HepG2 (cell line): ENCODE results near the gene ATXN1L. TPM values are rescaled to one million over a fixed set of nuclear protein-coding genes. Genes with fewer than 3 reads are reported as not detected.

Experiments used
- ATAC-seq: fragments of 200-7000 bp; cut with Tn5 transposase; 3 replicates; pipeline ENCODE4 v1.9.1; 2020; ENCODE audit warnings: mild to moderate bottlenecking, moderate library complexity
- BruUV-seq: library from RNA; stranded (reverse); fragments of 400-500 nt; replicated peaks from 2 replicates; lab custom pipeline; 2021; lab: Mats Ljungman, UMichigan
- CTCF ChIA-PET: fragments of 300-600 bp; formaldehyde crosslinking; extraction: SDS; loops from one replicate; lab custom pipeline; 2021; ENCODE audit warnings: low total read pairs, inconsistent platforms, low intra/inter-chr PET ratio; lab: Yijun Ruan, JAX
- POLR2A ChIA-PET: fragments of 350-600 bp; sonication (Branson Sonifier 250); formaldehyde crosslinking; loops from one replicate; lab custom pipeline; 2020; ENCODE audit warnings: antibody characterized with exemption, inconsistent platforms; lab: Yijun Ruan, JAX
- DNase-seq: peaks from one replicate; pipeline ENCODE4 v3.0.0-alpha.2; 2015; ENCODE audit warnings: low spot score
- FAIRE-seq: peaks from 3 replicates; lab custom pipeline; 2011; peaks lifted over from hg19 to GRCh38; lab: Jason Lieb, UNC
- H2AFZ ChIP-seq: one replicate; pipeline ENCODE4 v1.6.1; 2011; ENCODE audit warnings: low read length, inconsistent platforms
- H3K27ac ChIP-seq: fragments of 300-600 bp; 3 replicates; pipeline ENCODE4 v1.8.0; 2011; ENCODE audit warnings: mixed run types, mild to moderate bottlenecking, mixed read lengths, low read length, inconsistent platforms; ENCODE audit not compliant: insufficient read depth; ENCODE audit errors: extremely low read length
- H3K27me3 ChIP-seq, 2 experiments: fragments of 200-600 bp in 1 of 2; 2 replicates in 1 of 2; 3 replicates in 1 of 2; pipeline versions ENCODE4 v1.6.0 to v1.8.0; 2011; ENCODE audit warnings: low read length in 2 of 2, mild to moderate bottlenecking in 2 of 2, moderate library complexity in 2 of 2, inconsistent platforms in 1 of 2; ENCODE audit not compliant: insufficient read depth in 2 of 2, control insufficient read depth in 1 of 2
- H3K36me3 ChIP-seq, 2 experiments: fragments of 200-600 bp in 1 of 2; replicated peaks in 1 of 2; 2 replicates in 1 of 2; 3 replicates in 1 of 2; pipeline versions ENCODE4 v1.5.1 to v1.8.0; 2011; ENCODE audit warnings: low read length in 2 of 2, inconsistent platforms in 1 of 2; ENCODE audit not compliant: insufficient read depth in 2 of 2, control insufficient read depth in 1 of 2
- H3K4me1 ChIP-seq: 2 replicates; pipeline ENCODE4 v1.5.1; 2012; ENCODE audit warnings: low read length, inconsistent platforms; ENCODE audit not compliant: insufficient read depth
- H3K4me2 ChIP-seq: 2 replicates; pipeline ENCODE4 v1.6.0; 2011; ENCODE audit warnings: low read depth, low read length, inconsistent platforms
- H3K4me3 ChIP-seq, 3 experiments: fragments of 200-600 bp in 1 of 3; sonication (generic), shearing (Covaris generic) in 1 of 3; replicated peaks in 1 of 3; 2 replicates each; pipeline ENCODE4 v1.5.1; 2011 to 2016; ENCODE audit warnings: low read length in 3 of 3, inconsistent platforms in 2 of 3, low read depth in 2 of 3, mild to moderate bottlenecking in 2 of 3, control low read depth in 1 of 3, mixed read lengths in 1 of 3; ENCODE audit not compliant: insufficient read depth in 1 of 3
- H3K79me2 ChIP-seq: one replicate; pipeline ENCODE4 v1.6.1; 2011; ENCODE audit warnings: low read length, inconsistent platforms; ENCODE audit not compliant: insufficient read depth
- H3K9ac ChIP-seq: 2 replicates; pipeline ENCODE4 v1.6.0; 2011; ENCODE audit warnings: mild to moderate bottlenecking, low read depth, low read length, inconsistent platforms; ENCODE audit not compliant: insufficient read depth
- H3K9me3 ChIP-seq: 2 replicates; pipeline ENCODE4 v1.5.1; 2012; ENCODE audit warnings: mild to moderate bottlenecking, low read length
- H4K20me1 ChIP-seq: 2 replicates; pipeline ENCODE4 v1.6.0; 2011; ENCODE audit warnings: inconsistent platforms, mild to moderate bottlenecking, low read length, moderate library complexity; ENCODE audit not compliant: insufficient read depth
- POLR2A ChIP-seq, 2 experiments: IDR thresholded peaks; 2 replicates each; pipeline ENCODE4 v1.6.1; 2011; ENCODE audit warnings: low read depth in 2 of 2, low read length in 2 of 2, mild to moderate bottlenecking in 1 of 2, moderate library complexity in 1 of 2; ENCODE audit not compliant: insufficient read depth in 1 of 2
- RBFOX2 ChIP-seq: fragments of 200-400 bp; formaldehyde crosslinking; IDR thresholded peaks from 2 replicates; pipeline ENCODE4 v1.6.1; 2017; ENCODE audit warnings: low read depth, mild to moderate bottlenecking, low read length
- SMARCE1 ChIP-seq: fragments of 450-650 bp; IDR thresholded peaks from 2 replicates; pipeline ENCODE4 v1.6.1; 2017; ENCODE audit warnings: borderline replicate concordance
- ZNF33B ChIP-seq: sonication (generic); formaldehyde crosslinking; IDR thresholded peaks from 2 replicates; pipeline ENCODE4 v1.5.1; 2020; ENCODE audit warnings: mild to moderate bottlenecking, missing genetic modification reagents
- WGBS: methylation state at CpG from one replicate; pipeline ENCODE4 v1.1.6; 2017; ENCODE audit warnings: low lambda C conversion rate; 5-methylcytosine and 5-hydroxymethylcytosine counted together
- in situ Hi-C: cut with HindIII; loops from 2 replicates; pipeline ENCODE4 v1.10.0; 2017; ENCODE audit warnings: low pct_unique_long_range_greater_than_20kb; ENCODE audit not compliant: extremely low pct_ligation_motif_present
- intact Hi-C: fragments of 100-400 bp; cut with micrococcal nuclease; formaldehyde crosslinking; loops from one replicate; pipeline ENCODE4 v1.10.0; 2022; ENCODE audit not compliant: unreplicated experiment
- polyA plus RNA-seq, 8 experiments: library from polyadenylated mRNA; depleted of rRNA in 3 of 8; stranded (reverse) in 7 of 8; unstranded in 1 of 8; fragments of >200 nt; fragmentation: Illumina TruSeq in 4 of 8; extraction: Trizol in 4 of 8; gene quantifications; 2 replicates each; pipeline versions ENCODE4 v1.2.1 to v1.2.3, GENCODE V29; 2011 to 2016; ENCODE audit warnings: low read depth in 4 of 8, missing spikeins in 1 of 8, mixed read lengths in 1 of 8; ENCODE audit not compliant: insufficient read depth in 1 of 8
- total RNA-seq, 5 experiments: library from RNA; depleted of rRNA; stranded (reverse); fragments of >200 nt; fragmentation: Illumina TruSeq; extraction: Trizol; gene quantifications; 2 replicates each; pipeline ENCODE4 v1.2.3, GENCODE V29; 2016; ENCODE audit warnings: low read depth in 1 of 5

ATXN1L gene
- total and polyA plus RNA-seq, 2 of the 13 experiments (the other 11 are each of a cell fraction or from before 2014, with no cell fraction given), result 20.0 to 22.4 TPM

DNA sequence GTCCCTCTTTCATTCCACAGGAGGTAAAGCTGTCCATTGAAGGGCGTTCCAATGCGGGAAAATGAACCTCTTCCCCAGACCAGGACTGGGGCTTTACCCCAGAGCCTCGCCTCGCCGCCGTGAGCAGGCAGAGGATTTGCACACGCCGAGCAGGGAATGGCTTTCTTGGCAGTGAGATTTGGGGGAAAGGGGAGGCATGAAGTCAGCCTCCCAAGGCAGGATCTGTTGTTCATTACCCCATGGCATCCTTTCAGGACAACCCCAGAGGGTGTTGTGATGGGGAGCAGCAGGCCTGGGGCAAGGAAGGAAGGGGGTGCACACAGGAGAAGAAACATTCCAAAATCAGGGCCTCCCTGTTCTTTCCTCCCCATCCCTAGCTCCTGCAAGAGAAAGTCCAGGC is 6.0 kb downstream of the ATXN1L start:
- H3K9me3 ChIP-seq, result no peaks in the 10 kb centered on the region
- H3K79me2 ChIP-seq, result peaks cover 13% of the 10 kb centered on the region
- no peak overlapping the region for H3K9ac ChIP-seq
- ATAC-seq, result no peak
- TF ChIP-seq SMARCE1 (no peak), POLR2A (IDR thresholded peaks at IDR 0.05; ENCODE audit: insufficient read depth in 1 of 2, low read depth in 2 of 2, low read length in 2 of 2) (peak in 1 of 2 experiments; percentile 26; a peak in 1 of 4 replicates)
- 0 out of 2 replicates have a peak, but pooled peaks cover 4% of the 10 kb centered on the region for H4K20me1 ChIP-seq
- DNase-seq, result no peak
- ChIA-PET POLR2A (no interaction called here), CTCF (no interaction called here)
- peaks cover 28% of the 10 kb centered on the region for H3K4me1 ChIP-seq
- H3K4me3 ChIP-seq, result no peak overlapping the region
- H2AFZ ChIP-seq, result no peak overlapping the region
- 97% methylated on average over 8 of the region's 8 CpGs for WGBS
- no peak for FAIRE-seq
- H3K36me3 ChIP-seq, result peaks cover 31 to 43% of the 10 kb centered on the region in 2 experiments
- no peaks in the 10 kb centered on the region; a peak in 1 of 5 replicates for H3K27me3 ChIP-seq
- H3K27ac ChIP-seq, result no peak overlapping the region
- BruUV-seq, result no TSS peak
- in situ Hi-C loops, result no loop called here
- intact Hi-C loops, result no loop called here
- no peak overlapping the region for H3K4me2 ChIP-seq

GRCh38 chr16:71852158-71852557 is 6.4 kb downstream of the ATXN1L start:
- Histone ChIP-seq H3K79me2 (peaks cover 9% of the 10 kb centered on the region), H3K4me1 (peaks cover 24% of the 10 kb centered on the region), H4K20me1 (0 out of 2 replicates have a peak, but pooled peaks cover under 1% of the 10 kb centered on the region), H3K9ac (no peak overlapping the region), H3K4me2 (no peak overlapping the region), H2AFZ (no peak overlapping the region), H3K4me3 (no peak overlapping the region), H3K27me3 (no peaks in the 10 kb centered on the region), H3K36me3 (peaks cover 31 to 43% of the 10 kb centered on the region in 2 experiments), H3K9me3 (no peaks in the 10 kb centered on the region), H3K27ac (no peak overlapping the region)
- TF ChIP-seq ZNF33B (CRISPR knock-in tag) (no peak), RBFOX2 (no peak)
- DNase-seq (no peak), ATAC-seq (no peak), FAIRE-seq (no peak)
- CTCF ChIA-PET, result no interaction called here
- BruUV-seq, result no TSS peak
- WGBS, result 88% methylated on average over 3 of the region's 3 CpGs
- POLR2A ChIA-PET, result no interaction called here
- intact Hi-C loops (no loop called here), in situ Hi-C loops (no loop called here)
